22Rv1 (cell line): ENCODE measurements around the gene KIF3A.

Experiments used
- CTCF ChIP-seq: fragments of 450-650 bp; IDR thresholded peaks from 2 replicates; pipeline ENCODE4 v1.5.1; 2017; ENCODE audit warnings: mild to moderate bottlenecking
- ZFX ChIP-seq: fragments of 450-650 bp; IDR thresholded peaks from 2 replicates; pipeline ENCODE4 v1.6.1; 2017; ENCODE audit warnings: antibody characterized with exemption, borderline replicate concordance

- TF ChIP-seq CTCF (no peak), ZFX (no peak)
Observed at GRCh38 chr5:132733499-132734148, 3.7 kb downstream of the KIF3A start.
